Measurements from ENCODE around the gene BPGM.
A peak's percentile ranks its signal among the peaks of the same experiment; 100 is the strongest.

BPGM gene

DNA sequence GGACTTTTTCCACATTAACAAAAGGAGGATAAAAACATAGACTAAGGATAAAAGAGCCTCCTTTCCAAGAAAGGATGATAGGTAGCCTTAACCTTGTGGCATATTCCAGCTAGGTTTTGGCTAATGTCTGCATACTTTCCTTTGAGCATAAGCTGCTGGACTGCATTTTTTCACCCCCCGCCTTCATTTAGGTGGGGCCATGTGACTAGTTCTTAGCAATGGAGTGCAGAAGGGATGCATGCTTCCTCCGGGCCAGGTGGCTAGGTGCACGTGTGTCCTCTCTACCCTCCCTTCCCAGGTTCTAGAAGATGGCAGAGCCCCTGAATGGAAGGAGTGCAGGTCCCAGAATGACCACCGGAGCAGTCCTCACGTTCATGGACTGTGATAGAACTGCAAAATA, 59.8 kb downstream of the BPGM start:
- Histone ChIP-seq H3K9me3 (no peaks in the 10 kb centered on the region), H3K27me3 (no peaks in the 10 kb centered on the region), H3K4me1 (peaks cover 0 to 84% (median 30%) of the 10 kb centered on the region in 4 donors), H3K36me3 (no peaks in the 10 kb centered on the region), H3K4me3 (no peak overlapping the region), H3K27ac (peak overlapping the region; percentile 90)
- TF ChIP-seq, protein P1, sequence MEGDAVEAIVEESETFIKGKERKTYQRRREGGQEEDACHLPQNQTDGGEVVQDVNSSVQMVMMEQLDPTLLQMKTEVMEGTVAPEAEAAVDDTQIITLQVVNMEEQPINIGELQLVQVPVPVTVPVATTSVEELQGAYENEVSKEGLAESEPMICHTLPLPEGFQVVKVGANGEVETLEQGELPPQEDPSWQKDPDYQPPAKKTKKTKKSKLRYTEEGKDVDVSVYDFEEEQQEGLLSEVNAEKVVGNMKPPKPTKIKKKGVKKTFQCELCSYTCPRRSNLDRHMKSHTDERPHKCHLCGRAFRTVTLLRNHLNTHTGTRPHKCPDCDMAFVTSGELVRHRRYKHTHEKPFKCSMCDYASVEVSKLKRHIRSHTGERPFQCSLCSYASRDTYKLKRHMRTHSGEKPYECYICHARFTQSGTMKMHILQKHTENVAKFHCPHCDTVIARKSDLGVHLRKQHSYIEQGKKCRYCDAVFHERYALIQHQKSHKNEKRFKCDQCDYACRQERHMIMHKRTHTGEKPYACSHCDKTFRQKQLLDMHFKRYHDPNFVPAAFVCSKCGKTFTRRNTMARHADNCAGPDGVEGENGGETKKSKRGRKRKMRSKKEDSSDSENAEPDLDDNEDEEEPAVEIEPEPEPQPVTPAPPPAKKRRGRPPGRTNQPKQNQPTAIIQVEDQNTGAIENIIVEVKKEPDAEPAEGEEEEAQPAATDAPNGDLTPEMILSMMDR (IDR thresholded peaks at IDR 0.05): no peak
- no peak for DNase-seq
- intact Hi-C loops (cut with DNase I; ENCODE audit: low total_unique reads): no loop called here

DNA sequence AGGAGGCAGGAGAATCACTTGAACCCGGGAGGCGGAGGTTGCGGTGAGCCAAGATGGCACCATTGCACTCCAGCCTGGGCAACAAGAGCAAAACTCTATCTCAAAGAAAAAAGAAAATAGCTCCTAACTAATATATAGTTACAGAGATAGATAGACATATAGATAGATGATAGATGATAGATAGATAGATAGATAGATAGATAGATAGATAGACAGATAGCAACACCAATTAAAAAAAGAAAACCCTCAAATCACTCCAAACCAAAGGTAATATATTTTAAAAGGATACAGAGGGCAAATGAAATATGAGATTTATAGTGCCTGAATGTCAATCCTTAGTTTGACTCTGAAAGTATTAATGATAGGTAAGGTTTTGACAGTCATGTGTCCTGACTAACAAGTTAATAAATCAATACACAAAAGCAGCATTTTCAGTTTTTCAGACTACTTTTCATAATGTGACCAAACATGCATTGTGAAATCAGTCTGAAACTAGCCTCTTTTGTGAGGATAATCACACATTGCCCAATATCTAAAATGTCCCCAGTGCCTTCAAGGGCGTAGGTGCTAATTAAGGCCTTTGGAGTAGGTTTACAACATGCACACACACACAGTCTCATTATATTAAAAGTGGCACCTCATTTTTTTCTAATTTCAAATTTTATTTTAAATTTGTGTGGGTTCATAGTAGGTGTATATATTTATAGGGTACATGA, 61.2 kb downstream of the BPGM start:
- H3K4me1 ChIP-seq: peaks cover 0 to 81% (median 32%) of the 10 kb centered on the region in 4 donors
- TF ChIP-seq, protein P1 (IDR thresholded peaks at IDR 0.05): no peak
- H3K9me3 ChIP-seq: no peaks in the 10 kb centered on the region
- H3K4me3 ChIP-seq: no peak overlapping the region
- intact Hi-C loops (cut with DNase I; ENCODE audit: low total_unique reads): no loop called here
- no peaks in the 10 kb centered on the region for H3K27me3 ChIP-seq
- no peaks in the 10 kb centered on the region for H3K36me3 ChIP-seq
- no peak for DNase-seq
- H3K27ac ChIP-seq: peak overlapping the region in 1 of 2 donors; percentile 90

DNA sequence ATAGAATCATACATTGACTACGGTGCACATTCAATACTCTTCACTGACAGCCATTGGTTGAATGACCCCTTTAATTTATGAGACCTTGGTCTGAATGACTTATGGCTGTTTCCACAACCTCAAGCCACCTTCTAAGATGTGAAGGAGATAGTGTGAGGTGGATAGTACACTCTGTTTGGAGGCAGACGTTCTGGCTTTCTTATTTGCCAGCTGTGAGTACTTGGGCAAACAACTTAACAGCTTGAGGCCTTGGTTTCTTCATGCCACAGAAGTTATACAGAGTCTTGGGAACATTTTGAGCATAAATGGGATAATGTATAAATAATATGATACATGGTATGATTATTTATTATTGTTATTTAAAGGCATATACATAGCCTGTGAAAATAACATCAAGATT, 62.0 kb downstream of the BPGM start:
- Histone ChIP-seq H3K4me3 (no peak overlapping the region), H3K9me3 (no peaks in the 10 kb centered on the region), H3K4me1 (peaks cover 0 to 73% (median 28%) of the 10 kb centered on the region in 4 donors), H3K27ac (peak overlapping the region; percentile 80 to 82), H3K27me3 (no peaks in the 10 kb centered on the region), H3K36me3 (no peaks in the 10 kb centered on the region)
- intact Hi-C loops (cut with DNase I; ENCODE audit: low total_unique reads): no loop called here
- TF ChIP-seq, protein P1 (IDR thresholded peaks at IDR 0.05): no peak
- no peak for DNase-seq

DNA sequence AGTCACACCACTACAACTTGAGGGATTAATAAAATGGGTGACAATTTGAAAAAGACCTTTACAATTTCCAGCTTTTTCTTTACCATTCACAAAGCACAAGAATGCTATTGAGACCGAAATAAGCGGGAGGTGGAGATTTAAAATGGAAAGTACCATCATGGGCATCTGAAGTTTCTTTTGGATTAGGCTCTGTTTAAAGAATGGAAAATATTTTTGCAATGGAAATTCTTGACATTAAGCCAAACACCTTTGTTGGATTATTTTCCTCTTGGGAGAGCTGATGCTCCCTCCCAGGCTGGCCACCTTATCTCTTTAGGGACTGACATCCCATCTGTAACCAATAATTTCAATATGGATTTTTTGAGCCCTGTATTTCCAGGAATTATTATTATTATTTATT, 62.5 kb downstream of the BPGM start:
- TF ChIP-seq, protein P1 (IDR thresholded peaks at IDR 0.05): no peak
- Histone ChIP-seq H3K9me3 (no peaks in the 10 kb centered on the region), H3K4me1 (peaks cover 0 to 68% (median 27%) of the 10 kb centered on the region in 4 donors), H3K4me3 (no peak overlapping the region), H3K36me3 (no peaks in the 10 kb centered on the region), H3K27ac (peak overlapping the region; percentile 80 to 82), H3K27me3 (no peaks in the 10 kb centered on the region)
- intact Hi-C loops (cut with DNase I; ENCODE audit: low total_unique reads): no loop called here
- DNase-seq: no peak

DNA sequence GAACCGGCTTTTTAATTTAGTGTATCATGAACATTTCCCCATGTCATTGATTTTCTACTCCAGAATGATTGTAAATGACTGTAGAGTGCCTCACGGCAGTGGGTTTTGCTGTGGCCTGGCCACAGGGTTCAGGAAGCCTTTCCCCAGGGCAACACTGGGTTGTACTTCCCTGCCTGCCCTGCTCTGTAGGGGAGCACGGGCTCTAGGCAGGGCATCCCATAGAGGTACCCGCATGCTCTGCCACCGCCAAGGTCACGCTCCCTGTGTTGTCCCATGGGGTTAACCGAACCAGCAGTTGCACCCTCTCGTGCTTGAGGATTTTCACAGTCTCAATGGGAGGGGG, 63.8 kb downstream of the BPGM start:
- intact Hi-C loops (cut with DNase I; ENCODE audit: low total_unique reads): no loop called here
- no peak overlapping the region for H3K4me3 ChIP-seq
- TF ChIP-seq, protein P1 (IDR thresholded peaks at IDR 0.05): no peak
- H3K27me3 ChIP-seq: no peaks in the 10 kb centered on the region
- no peaks in the 10 kb centered on the region for H3K9me3 ChIP-seq
- DNase-seq: no peak
- no peaks in the 10 kb centered on the region for H3K36me3 ChIP-seq
- peaks cover 0 to 58% (median 19%) of the 10 kb centered on the region in 4 donors for H3K4me1 ChIP-seq
- peak overlapping the region; percentile 80 to 82 for H3K27ac ChIP-seq
